ENCODE measurements around the gene CYB561. TPM values are rescaled to one million over a fixed set of nuclear protein-coding genes. Genes with fewer than 3 reads are reported as not detected.

Gene CYB561
- total RNA-seq, 1 experiment from 2014 or later: 125 TPM

DNA sequence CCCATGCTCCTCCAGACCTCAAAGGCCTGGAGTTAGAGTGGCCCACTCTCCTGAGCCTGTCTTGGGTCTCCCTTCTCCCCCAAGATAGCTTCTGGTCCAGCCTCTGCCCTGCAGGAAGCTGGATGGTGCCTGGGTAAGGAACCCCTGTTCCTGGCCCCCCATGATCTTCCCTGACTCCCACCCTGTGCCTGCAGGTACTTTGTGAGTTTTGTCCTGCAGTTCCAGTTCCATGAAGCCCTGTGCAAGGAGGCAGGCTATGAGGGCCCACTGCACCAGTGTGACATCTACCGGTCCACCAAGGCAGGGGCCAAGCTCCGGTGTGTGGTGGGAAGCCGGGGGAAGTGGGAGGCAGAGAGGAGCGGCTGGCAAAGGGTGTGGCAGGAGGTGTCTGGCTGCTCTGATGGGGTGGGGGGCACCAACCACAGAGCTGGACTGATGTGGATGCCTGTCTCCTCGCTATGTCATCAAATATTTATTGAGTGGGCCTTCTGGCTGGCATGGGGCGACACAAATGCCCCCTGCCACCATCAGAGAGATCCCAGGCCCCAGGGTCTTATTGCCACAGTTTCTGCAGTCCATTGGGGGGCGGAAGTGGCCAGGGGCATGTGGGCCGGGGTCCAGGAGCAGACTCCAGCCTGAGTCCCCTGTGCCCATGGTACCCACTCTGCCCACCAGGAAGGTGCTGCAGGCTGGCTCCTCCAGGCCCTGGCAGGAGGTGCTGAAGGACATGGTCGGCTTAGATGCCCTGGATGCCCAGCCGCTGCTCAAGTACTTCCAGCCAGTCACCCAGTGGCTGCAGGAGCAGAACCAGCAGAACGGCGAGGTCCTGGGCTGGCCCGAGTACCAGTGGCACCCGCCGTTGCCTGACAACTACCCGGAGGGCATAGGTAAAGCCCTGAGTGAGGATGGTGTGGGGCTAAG lies 37.8 kb upstream of the CYB561 start:
- Histone ChIP-seq H3K9me3 (ENCODE audit: low read length) (no peaks in the 10 kb centered on the region), H3K36me3 (ENCODE audit: low read depth, low read length) (no peaks in the 10 kb centered on the region)
- ATAC-seq: no peak

DNA sequence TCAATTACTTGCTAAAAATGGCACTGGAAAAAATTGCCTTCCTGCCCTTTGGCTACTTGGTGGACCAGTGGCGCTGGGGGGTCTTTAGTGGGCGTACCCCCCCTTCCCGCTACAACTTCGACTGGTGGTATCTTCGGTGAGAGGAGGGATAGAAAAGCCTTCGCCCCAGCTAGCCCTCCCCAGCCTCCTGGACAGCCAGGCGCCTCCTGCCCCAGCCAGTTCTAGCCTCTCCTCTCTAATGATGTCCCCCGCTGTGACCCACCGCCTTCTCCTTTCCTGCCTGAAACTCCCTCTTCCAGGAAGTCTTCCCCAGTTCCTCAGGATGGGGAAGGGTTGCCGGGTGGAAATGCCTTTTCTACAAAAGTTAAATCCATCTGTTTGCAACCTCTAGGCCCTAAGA lies 36.9 kb upstream of the CYB561 start:
- no TSS peak for BruUV-seq (replicated peaks)
- Histone ChIP-seq H3F3A (ENCODE audit: low read length, unreplicated experiment) (no peaks in the 10 kb centered on the region), H3K27me3 (ENCODE audit: low read length) (no peaks in the 10 kb centered on the region), H4K20me1 (ENCODE audit: low read length) (no peaks in the 10 kb centered on the region), H3K36me3 (ENCODE audit: low read depth, low read length) (no peaks in the 10 kb centered on the region), H2AFZ (ENCODE audit: low read length) (no peak overlapping the region), H3K9ac (ENCODE audit: low read length) (no peak overlapping the region), H3K4me1 (ENCODE audit: insufficient read depth, low read length) (peaks cover 13% of the 10 kb centered on the region), H3K27ac (ENCODE audit: low read length) (no peak overlapping the region), H3K4me3 (ENCODE audit: low read length) (no peak overlapping the region), H3K9me2 (replicated peaks; ENCODE audit: low read length) (no peaks in the 10 kb centered on the region), H3K4me2 (ENCODE audit: low read length) (no peak overlapping the region), H3K9me3 (ENCODE audit: low read length) (no peaks in the 10 kb centered on the region), H3K79me2 (ENCODE audit: low read length) (no peaks in the 10 kb centered on the region)
- TF ChIP-seq EZH2phosphoT487 (IDR thresholded peaks at IDR 0.05; ENCODE audit: borderline replicate concordance, low read length): no peak
- no peak for TF ChIP-seq EZH2 (IDR thresholded peaks at IDR 0.05; ENCODE audit: low read length, unreplicated experiment)
- TF ChIP-seq, protein P1, sequence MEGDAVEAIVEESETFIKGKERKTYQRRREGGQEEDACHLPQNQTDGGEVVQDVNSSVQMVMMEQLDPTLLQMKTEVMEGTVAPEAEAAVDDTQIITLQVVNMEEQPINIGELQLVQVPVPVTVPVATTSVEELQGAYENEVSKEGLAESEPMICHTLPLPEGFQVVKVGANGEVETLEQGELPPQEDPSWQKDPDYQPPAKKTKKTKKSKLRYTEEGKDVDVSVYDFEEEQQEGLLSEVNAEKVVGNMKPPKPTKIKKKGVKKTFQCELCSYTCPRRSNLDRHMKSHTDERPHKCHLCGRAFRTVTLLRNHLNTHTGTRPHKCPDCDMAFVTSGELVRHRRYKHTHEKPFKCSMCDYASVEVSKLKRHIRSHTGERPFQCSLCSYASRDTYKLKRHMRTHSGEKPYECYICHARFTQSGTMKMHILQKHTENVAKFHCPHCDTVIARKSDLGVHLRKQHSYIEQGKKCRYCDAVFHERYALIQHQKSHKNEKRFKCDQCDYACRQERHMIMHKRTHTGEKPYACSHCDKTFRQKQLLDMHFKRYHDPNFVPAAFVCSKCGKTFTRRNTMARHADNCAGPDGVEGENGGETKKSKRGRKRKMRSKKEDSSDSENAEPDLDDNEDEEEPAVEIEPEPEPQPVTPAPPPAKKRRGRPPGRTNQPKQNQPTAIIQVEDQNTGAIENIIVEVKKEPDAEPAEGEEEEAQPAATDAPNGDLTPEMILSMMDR (conservative IDR thresholded peaks at IDR 0.05; ENCODE audit: low read depth, low read length): no peak
- CTCF ChIA-PET: interaction anchor here (0.5 to 0.8 kb wide), 2 partner anchors 43 to 58 kb away, joined by 3 read pairs; no protein-coding TSS in a partner anchor
- ATAC-seq (no peak), DNase-seq (no peak)
- POLR2A ChIA-PET (ENCODE audit: unreplicated experiment): no interaction called here
- intact Hi-C loops (cut with micrococcal nuclease): no loop called here

More for the DNA sequence above, 37.8 kb upstream of the CYB561 start:
- Histone ChIP-seq H3F3A (ENCODE audit: low read length, unreplicated experiment) (no peaks in the 10 kb centered on the region), H3K9ac (ENCODE audit: low read length) (no peak overlapping the region), H2AFZ (ENCODE audit: low read length) (no peak overlapping the region), H3K4me2 (ENCODE audit: low read length) (no peak overlapping the region), H3K4me3 (ENCODE audit: low read length) (no peak overlapping the region), H3K79me2 (ENCODE audit: low read length) (no peaks in the 10 kb centered on the region), H3K4me1 (ENCODE audit: insufficient read depth, low read length) (peaks cover 4% of the 10 kb centered on the region; the same call in 1 of the 2 replicates), H3K27ac (ENCODE audit: low read length) (no peak overlapping the region), H4K20me1 (ENCODE audit: low read length) (no peaks in the 10 kb centered on the region), H3K9me2 (replicated peaks; ENCODE audit: low read length) (no peaks in the 10 kb centered on the region), H3K27me3 (ENCODE audit: low read length) (no peaks in the 10 kb centered on the region)
- POLR2A ChIA-PET (ENCODE audit: unreplicated experiment): no interaction called here
- no peak for DNase-seq
- intact Hi-C loops (cut with micrococcal nuclease): no loop called here
- CTCF ChIA-PET: interaction anchor here (0.8 kb wide), 1 partner anchor 58 kb away, joined by 3 read pairs; no protein-coding TSS in a partner anchor
- no peak for TF ChIP-seq EZH2phosphoT487 (IDR thresholded peaks at IDR 0.05; ENCODE audit: borderline replicate concordance, low read length)
- TF ChIP-seq EZH2 (IDR thresholded peaks at IDR 0.05; ENCODE audit: low read length, unreplicated experiment): no peak
- TF ChIP-seq, protein P1 (conservative IDR thresholded peaks at IDR 0.05; ENCODE audit: low read depth, low read length): no peak
- BruUV-seq (replicated peaks): no TSS peak

DNA sequence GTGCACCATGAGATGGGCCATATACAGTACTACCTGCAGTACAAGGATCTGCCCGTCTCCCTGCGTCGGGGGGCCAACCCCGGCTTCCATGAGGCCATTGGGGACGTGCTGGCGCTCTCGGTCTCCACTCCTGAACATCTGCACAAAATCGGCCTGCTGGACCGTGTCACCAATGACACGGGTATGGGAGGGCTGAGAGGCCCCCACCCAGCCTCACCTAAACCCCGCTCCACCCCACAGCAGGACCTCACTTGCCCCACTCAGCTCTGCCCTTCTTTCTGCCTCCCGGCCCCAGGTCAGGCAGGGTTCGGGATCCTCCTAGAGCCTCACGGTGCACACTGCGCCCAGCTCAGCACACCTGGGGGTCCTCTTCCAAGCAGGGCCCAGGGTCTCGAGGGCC lies 36.4 kb upstream of the CYB561 start:
- Histone ChIP-seq H3K9me2 (replicated peaks; ENCODE audit: low read length) (no peaks in the 10 kb centered on the region), H3K36me3 (ENCODE audit: low read depth, low read length) (no peaks in the 10 kb centered on the region), H3K4me1 (ENCODE audit: insufficient read depth, low read length) (peaks cover 18% of the 10 kb centered on the region), H3K27me3 (ENCODE audit: low read length) (no peaks in the 10 kb centered on the region), H3K4me2 (ENCODE audit: low read length) (no peak overlapping the region), H2AFZ (ENCODE audit: low read length) (no peak overlapping the region), H3K4me3 (ENCODE audit: low read length) (no peak overlapping the region), H3K9me3 (ENCODE audit: low read length) (no peaks in the 10 kb centered on the region), H3K27ac (ENCODE audit: low read length) (no peak overlapping the region), H3F3A (ENCODE audit: low read length, unreplicated experiment) (no peaks in the 10 kb centered on the region), H3K79me2 (ENCODE audit: low read length) (no peaks in the 10 kb centered on the region), H4K20me1 (ENCODE audit: low read length) (no peaks in the 10 kb centered on the region), H3K9ac (ENCODE audit: low read length) (no peak overlapping the region)
- ATAC-seq (no peak), DNase-seq (no peak)
- ChIA-PET CTCF (no interaction called here), POLR2A (ENCODE audit: unreplicated experiment) (no interaction called here)
- TF ChIP-seq EZH2phosphoT487 (IDR thresholded peaks at IDR 0.05; ENCODE audit: borderline replicate concordance, low read length) (no peak), EZH2 (IDR thresholded peaks at IDR 0.05; ENCODE audit: low read length, unreplicated experiment) (no peak)
- intact Hi-C loops (cut with micrococcal nuclease): no loop called here
- BruUV-seq (replicated peaks): no TSS peak
